Breast epithelium (tissue), 3 donors: ENCODE measurements around the gene C6orf118.

ENCODE experiments used
- CTCF ChIP-seq, 3 donors: fragments of 450-650 bp; IDR thresholded peaks; one replicate each; pipeline ENCODE4 v1.5.1; 2016 to 2017; ENCODE audit warnings: antibody characterized with exemption in 3 of 3, mild to moderate bottlenecking in 3 of 3, moderate library complexity in 3 of 3
- POLR2A ChIP-seq: fragments of 450-650 bp; IDR thresholded peaks from one replicate; pipeline ENCODE4 v1.6.1; 2016; ENCODE audit warnings: antibody characterized with exemption, mild to moderate bottlenecking, moderate library complexity

- TF ChIP-seq CTCF (IDR thresholded peaks at IDR 0.05) (no peak), POLR2A (no peak)
These were observed 64.7 kb downstream of the C6orf118 start for GRCh38 chr6:165244524-165245247.
